ENCODE data around the gene TUBA4B.

Gene TUBA4B

GRCh38 chr2:219282375-219282774 is 29.3 kb downstream of the TUBA4B start:
- CTCF ChIA-PET, result interaction anchor here (1.2 to 16.0 kb wide), 5 partner anchors 9 to 123 kb away, joined by 3 to 336 read pairs (median 6); partner anchors contain the start of gene SLC23A3
- POLR2A ChIA-PET, result interaction anchor here (2.0 to 2.2 kb wide), 2 partner anchors 12 to 28 kb away, joined by 5 to 8 read pairs; partner anchors contain the start of gene TUBA4A
- no peak for DNase-seq (ENCODE audit: extremely low spot score)
- no peak for TF ChIP-seq CTCF (IDR thresholded peaks at IDR 0.05; ENCODE audit: control extremely low read depth, extremely low read depth, low read depth, missing control alignments)

GRCh38 chr2:219282943-219283581 is 30.0 kb downstream of the TUBA4B start:
- no peak for TF ChIP-seq CTCF (IDR thresholded peaks at IDR 0.05; ENCODE audit: control extremely low read depth, extremely low read depth, low read depth, missing control alignments)
- CTCF ChIA-PET, result interaction anchor here (0.9 to 16.0 kb wide), 5 partner anchors 8 to 123 kb away, joined by 3 to 336 read pairs (median 6); partner anchors contain the start of gene SLC23A3
- POLR2A ChIA-PET, result interaction anchor here (2.0 kb wide), 1 partner anchor 29 kb away, joined by 8 read pairs; the partner anchor contains the start of gene TUBA4A
- no peak for DNase-seq (ENCODE audit: extremely low spot score)

- POLR2A ChIA-PET, result interaction anchor here (1.0 kb wide), 1 partner anchor 113 kb away, joined by 3 read pairs; no protein-coding TSS in a partner anchor
- CTCF ChIA-PET, result interaction anchor here (1.1 to 16.0 kb wide), 5 partner anchors 6 to 305 kb away, joined by 3 to 336 read pairs (median 4); no protein-coding TSS in a partner anchor
Observed at GRCh38 chr2:219284501-219285372, 31.7 kb downstream of the TUBA4B start.

DNA sequence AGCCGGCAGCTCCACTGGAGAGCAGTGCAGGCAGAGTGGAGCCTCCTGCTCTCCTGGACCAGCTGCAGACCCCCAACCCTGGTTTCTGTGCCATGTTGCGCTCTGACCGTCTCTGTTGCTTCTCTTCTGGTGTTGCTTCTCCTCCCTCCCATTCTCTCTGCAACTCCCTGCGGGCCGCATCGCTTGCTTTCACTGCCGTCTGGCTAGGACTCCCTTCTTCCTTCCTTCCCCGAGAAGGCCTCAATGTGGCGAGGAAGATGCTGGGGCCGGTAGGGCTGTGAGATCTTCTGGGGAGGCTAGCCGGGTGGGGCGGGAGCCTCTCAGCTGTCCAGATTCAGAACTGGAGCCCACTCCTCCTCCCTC is 32.3 kb downstream of the TUBA4B start:
- POLR2A ChIA-PET, result no interaction called here
- CTCF ChIA-PET, result interaction anchor here (1.1 to 16.0 kb wide), 6 partner anchors 6 to 305 kb away, joined by 3 to 336 read pairs (median 12); partner anchors contain the start of gene DNAJB2
- no peak for DNase-seq (ENCODE audit: extremely low spot score)
- no peak for TF ChIP-seq CTCF (IDR thresholded peaks at IDR 0.05; ENCODE audit: control extremely low read depth, extremely low read depth, low read depth, missing control alignments)

More at GRCh38 chr2:219284501-219285372, 31.7 kb downstream of the TUBA4B start:
- no peak for TF ChIP-seq CTCF (IDR thresholded peaks at IDR 0.05; ENCODE audit: control extremely low read depth, extremely low read depth, low read depth, missing control alignments)
- no peak for DNase-seq (ENCODE audit: extremely low spot score)

- ChIA-PET POLR2A (interaction anchor here (1.0 kb wide), 1 partner anchor 34 kb away, joined by 8 read pairs; no protein-coding TSS in a partner anchor), CTCF (interaction anchor here (1.0 to 16.0 kb wide), 6 partner anchors 5 to 306 kb away, joined by 3 to 336 read pairs (median 12); partner anchors contain the start of gene DNAJB2)
- DNase-seq (ENCODE audit: extremely low spot score), result no peak
- TF ChIP-seq CTCF (IDR thresholded peaks at IDR 0.05; ENCODE audit: control extremely low read depth, extremely low read depth, low read depth, missing control alignments), result no peak
Observed at GRCh38 chr2:219285894-219286425, 32.9 kb downstream of the TUBA4B start.
